NCI-H2227 (cell line): ENCODE measurements around the gene CX3CR1.

Experiments used
- DNase-seq: peaks from one replicate; lab custom pipeline; 2025; ENCODE audit not compliant: unreplicated experiment; lab: John Stamatoyannopoulos, UW

CX3CR1 gene

DNA sequence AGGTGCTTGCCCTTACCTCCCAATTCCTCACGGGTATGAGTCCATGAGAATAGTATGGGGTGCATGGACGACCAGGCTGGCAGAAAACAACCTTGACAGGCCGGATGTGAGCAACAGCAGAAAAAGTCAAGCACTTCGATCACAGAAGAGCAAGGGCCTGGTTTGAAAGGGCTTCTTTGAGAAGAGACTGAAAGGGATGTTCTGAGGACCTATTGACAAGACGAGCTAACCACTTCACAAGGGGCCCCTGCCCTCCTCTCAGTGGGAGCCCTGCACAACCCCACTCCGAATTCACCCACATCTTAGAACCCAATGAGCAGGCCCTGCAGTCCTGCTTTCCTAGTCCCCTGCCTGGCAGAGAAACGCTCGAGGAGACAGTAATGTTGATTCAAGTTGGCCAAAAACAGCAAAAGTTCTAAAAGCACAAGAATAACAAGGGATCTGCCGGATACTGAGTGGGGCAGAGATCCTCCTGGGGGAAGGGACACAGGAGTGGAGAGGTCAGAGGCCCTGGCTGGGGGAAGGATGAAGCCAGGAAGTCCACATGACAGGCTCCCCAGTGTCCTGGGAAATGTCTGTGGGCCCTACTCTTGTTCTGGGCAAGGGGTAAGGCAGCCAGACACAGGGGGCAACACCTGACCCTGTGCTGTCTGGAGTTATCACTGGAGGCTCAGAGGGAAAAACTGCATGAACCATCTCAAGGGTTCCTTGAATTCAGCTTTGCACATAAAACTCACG lies 14.8 kb upstream of the CX3CR1 start:
- DNase-seq, result no peak

DNA sequence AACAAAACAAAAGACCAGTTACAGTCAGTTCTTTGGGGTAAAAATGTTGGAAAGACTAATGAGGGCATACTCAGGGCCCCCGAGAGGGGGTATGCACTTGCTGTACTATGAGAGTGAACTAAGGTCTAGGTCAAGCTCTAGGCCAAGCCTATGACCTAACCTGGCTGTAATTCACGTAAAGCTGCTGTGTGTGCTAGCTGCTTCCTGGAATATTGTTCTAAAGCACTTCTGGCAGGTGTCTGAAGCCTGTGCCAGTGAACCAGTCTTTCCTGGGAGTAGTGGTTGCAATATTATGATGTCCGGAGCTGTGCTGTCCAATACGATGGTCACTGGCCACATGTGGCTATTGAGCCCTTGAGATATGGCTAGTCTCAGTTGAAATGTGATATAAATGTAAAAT lies 13.1 kb upstream of the CX3CR1 start:
- DNase-seq, result no peak

DNA sequence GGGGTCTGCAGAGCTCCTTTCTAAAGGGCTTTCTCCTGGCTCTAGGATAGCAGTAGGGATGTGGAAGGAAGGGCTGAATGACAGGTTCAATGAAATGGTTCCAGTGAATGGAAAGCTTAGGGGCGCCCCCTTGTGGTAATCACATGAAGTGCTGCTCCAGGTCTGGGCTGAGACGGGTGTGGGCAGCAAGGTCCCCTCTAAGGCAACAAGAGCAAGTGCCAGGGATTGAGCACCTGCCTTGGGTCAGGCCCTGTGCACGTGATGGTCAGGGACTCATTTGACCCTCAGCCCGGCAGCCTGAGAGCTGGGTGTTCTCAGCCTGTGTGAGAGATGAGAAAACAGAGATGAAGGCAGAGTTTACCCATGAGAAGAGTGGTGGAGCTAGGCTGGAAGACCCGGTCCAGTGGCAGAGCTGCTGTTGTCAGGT lies 12.1 kb upstream of the CX3CR1 start:
- peak; percentile 57 for DNase-seq

DNA sequence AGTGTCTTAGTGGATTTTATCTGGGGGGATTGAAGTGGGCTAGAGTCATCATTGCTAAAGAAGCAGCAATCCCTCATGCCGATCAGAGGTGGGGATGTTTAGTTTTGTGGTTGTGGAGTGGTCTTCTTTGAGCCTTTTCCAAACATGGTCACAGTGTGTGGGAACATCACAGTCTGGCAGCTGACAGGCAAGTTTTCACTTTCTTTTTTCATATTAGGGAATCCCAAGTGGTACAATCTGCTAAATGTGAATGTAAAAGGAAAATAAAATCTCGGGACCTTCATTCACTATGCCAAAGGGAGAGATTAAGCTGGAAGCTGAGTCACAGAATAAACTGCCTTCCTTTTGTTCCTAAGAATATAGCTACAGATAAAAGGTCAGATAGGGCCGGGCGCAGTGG lies 10.4 kb upstream of the CX3CR1 start:
- no peak for DNase-seq

DNA sequence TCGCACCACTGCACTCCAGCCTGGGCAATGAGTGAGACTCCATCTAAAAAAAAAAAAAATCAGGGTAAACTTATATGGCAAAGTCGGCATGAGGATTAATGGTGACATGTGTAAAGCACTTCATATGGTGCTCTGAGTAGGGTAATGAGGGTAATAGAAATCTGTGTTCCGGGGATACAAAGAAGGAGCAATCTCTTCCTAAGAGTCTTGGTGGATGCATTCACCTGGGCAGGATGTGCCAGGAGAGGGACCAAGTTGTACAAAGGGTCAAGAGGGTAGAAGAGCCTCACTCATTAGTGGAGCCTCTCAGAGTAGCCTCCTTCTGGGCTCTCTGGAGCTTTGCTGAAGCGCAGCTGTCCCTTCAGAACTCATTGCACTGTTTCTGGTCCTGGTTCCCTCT lies 9.3 kb upstream of the CX3CR1 start:
- DNase-seq, result no peak

DNA sequence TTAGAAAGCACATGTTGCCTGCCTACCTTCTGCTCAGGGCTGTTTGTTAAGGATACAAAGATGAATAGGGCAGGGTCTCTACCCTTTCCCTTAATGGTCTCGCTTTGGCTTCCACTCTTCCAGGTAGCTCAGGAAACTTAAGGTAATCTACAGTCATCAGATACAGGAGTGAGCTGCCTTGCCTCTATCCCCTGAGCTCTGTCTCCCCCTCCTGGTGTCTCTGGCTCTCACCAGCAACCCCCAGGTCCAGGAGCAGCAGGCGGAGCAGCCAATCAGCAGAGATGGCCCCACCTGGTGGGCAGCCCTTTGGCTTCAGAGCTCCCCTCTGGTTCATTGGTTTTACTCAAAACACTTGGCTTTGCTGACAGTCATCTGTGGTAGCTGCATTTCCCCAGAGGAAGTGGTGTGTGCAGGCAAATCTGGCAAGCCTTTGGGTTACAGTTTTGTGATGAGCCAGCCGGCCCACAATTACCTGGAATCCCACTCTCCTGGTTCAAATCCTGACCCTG lies 8.5 kb upstream of the CX3CR1 start:
- DNase-seq, result peak; percentile 79

DNA sequence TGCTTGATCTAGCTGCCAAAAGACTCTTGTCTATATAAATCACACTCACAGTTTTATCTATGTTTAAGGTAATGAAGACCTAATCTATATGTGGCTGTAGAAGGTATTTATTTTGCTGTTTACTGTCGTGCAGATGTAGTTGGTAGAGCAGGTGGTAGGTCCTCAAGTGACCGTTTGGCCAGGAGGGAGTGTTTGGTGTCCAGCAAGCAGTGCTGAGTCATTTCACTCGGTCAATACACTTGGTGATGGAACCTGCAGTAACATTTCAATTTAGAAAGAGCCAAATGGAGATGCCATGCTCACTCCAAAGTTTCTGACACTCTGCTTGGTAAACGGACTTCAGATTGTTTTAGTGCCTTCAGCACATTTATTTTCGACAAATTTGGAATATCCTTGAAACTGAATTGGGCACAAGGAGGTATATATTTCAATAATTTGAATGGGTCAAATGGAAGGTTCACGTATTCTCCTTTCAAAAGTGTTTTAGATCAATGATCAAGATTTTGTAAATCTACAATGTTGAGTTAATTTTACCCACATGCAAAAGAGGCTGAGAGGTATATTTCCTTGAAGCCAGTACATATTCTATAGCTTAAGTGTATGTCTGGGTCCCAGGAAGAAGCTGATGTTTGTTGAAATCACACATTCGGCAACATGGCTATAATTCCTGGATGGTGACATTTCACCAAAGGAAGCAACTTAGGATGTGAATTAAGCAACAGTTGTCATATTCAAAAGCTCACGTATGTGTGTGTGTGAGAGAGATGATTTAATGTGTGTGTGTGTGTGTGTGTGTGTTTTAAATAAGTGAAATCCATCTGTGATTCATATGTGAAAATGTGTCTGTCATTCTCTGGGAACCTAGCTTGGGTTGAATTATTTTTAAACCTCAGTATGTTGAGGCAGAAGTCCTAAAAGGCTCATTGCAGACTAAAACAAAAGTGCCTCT lies 7.7 kb upstream of the CX3CR1 start:
- no peak for DNase-seq

DNA sequence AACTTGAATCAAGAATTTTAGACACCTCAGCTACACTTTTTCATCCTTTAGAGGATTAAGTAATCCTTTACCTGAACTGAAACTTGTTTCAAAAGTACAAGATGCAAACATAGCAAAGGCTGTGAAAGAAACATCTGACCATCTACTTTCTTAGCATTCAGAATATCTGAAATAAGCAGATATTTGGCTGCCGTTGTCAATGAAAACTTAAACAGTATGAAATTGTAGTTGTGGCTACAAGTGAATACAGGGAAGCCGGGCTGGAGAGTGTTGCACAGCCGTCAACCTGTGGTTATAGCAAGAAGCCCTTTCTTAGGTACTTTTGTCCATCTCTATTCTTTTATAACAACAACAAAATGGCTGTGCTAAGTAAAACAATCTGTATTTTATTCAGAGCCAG lies 6.9 kb upstream of the CX3CR1 start:
- no peak for DNase-seq

DNA sequence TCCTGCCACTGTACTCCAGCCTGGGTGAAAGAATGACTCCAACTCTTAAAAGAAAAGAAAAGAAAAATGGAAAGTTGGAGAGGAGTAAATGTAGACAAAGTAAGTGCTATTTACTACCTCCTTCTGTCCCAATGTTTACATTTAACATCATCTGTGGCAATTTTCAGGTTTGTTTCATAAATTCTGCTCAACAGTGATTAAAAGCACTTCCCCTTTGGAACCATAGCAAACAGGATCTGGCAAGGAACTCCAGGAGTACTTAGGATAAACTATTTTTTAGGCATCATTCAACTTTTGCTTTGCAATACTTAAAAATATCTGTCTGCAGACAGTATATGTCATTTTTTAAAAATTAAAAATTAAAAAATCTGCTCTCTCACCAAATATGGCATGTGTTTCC lies 5.5 kb upstream of the CX3CR1 start:
- no peak for DNase-seq

DNA sequence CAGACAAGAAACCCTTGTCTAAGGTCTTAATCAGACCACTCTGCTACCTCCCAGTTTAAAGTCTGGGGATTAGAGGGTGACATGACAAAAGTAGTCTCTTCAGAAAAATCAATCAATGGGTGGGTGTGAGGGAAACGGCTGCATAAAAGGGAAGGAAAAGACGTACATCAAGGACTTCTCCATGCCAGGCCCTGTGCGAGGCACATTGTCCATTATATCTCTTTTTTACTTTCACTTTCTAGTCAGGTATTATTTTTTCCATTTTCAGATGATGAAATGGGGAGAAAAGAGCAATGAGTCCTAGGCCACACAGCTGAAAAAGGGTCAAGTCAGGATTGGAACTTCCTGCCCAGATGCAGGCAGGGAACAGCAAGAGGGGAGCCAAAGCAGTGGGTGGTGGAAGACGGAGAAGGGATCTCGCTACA lies 4.6 kb upstream of the CX3CR1 start:
- no peak for DNase-seq

DNA sequence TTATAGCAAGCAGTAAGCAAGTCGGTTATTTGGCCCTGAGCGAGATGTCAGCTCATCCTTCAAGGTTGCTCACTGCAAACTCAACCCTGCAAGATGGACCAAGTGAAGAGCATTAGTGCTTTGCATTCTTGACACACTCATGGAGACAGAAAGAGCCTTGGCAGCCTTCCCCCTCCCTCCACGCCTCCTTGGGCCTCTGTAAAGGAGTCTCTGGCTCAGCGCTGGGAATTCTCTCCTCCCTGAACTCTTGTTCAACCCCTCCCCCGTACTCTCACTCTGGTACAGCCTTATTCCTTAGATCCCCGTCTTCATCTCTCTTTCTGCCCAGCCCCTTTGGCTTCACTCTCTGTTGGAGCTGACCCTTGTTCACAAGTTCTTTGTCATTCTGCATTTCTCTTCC lies 2.2 kb upstream of the CX3CR1 start:
- no peak for DNase-seq

DNA sequence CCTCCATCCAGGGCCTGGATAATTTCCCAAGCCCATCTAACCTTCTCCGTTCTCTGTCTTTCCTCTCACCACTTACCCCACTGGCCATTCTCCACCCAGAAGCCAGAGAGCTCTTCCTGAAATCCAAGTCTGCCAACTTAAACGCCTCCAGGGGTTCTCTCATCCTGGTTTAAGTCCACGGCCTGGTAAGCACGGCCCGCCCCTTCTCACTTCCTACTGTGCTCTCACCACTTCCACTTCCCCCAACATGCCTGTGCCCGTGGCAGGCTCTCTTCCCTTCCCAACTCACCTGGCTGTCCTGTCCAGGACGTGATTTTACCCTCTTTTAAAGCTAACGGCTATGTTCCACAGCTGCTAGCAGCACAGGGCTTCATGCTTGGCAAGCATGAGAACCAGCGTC lies 1.7 kb upstream of the CX3CR1 start:
- no peak for DNase-seq

DNA sequence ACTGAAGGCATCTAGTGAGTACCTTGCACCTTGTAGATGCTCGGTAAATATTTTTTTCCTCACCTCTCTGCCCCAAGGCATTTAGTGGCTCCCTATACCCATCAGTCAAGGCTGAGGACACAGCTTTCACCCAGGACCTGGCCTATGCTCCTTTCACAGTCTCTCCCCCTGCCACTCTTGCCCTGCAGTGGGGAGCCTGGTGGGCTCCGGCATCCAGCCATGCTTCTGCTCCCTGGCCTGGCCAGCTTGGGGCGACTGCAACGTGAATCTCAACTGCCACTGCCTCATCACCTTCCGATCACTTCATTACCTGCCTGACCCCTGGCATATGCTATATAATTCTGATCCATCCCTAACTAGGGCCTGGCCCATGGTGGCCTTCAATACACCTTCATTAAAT lies 735 bp upstream of the CX3CR1 start:
- no peak for DNase-seq

DNA sequence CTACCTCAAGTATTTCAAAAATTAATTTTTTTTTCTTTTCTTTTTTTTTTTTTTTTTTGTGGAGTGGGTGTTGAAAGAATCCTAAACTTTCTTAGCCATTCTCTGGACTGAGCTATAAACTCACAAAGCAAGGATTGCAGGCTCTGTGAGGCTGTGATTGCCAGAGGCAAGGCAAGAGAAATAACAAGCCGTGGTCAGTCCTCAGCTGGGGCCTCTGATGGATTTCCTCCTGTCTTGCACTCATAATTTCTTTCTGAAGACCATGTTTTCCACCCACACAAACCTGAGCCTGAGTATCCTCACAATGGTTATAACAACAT lies 1.3 kb downstream of the CX3CR1 start:
- no peak for DNase-seq

DNA sequence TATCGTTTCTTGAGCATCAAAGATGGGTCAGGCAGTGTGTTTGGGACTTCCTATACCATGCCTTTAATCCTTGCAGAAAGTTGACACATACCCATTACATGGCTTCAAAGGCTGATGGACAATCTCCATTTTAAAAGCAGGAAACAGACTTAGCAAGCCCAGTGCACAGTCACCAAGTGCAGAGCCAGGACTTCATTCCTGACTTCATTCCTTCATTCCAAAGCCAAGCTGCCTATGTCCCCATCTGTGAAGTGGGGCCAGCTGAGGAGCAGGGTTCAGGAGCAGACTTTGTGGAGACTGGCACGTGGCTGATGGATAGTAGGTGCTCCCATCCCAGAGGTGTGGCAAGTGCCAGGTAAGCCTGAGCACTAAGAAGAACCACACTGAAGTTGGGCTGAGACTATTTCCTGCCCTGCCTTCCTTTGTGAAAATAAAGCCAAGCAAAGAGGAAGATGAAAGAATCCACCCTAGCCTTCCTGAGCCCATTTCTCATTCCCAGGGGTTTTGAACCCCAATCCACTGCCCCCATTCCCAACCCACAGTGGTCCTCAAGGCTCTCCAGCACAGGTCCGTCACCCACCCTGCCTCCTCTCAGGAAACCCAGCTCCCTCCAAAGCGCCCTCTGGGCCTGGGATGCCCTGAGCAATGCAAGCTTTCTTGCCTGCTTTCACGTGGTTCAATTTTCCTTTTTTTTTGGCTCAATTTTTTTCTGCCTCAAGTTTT lies 1.8 kb downstream of the CX3CR1 start:
- no peak for DNase-seq

DNA sequence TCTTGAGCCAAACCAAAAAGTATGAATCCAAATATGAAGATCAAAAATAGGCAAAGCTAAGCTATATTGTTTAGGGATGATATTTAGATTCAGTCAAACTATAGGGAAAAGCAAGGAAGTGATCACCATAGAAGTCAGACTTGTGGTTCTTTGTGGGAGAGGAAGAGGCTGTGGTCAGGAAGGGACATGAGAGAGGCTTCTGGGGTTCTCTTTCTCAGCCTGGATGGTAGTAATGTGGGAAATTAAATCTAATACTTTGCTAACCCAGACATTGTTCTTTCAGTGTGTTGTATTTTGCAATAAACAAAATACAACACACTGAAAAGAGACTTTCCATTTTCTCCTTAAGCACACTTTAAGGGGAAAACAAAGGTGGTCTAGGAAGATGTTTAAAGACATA lies 3.1 kb downstream of the CX3CR1 start:
- DNase-seq, result no peak

DNA sequence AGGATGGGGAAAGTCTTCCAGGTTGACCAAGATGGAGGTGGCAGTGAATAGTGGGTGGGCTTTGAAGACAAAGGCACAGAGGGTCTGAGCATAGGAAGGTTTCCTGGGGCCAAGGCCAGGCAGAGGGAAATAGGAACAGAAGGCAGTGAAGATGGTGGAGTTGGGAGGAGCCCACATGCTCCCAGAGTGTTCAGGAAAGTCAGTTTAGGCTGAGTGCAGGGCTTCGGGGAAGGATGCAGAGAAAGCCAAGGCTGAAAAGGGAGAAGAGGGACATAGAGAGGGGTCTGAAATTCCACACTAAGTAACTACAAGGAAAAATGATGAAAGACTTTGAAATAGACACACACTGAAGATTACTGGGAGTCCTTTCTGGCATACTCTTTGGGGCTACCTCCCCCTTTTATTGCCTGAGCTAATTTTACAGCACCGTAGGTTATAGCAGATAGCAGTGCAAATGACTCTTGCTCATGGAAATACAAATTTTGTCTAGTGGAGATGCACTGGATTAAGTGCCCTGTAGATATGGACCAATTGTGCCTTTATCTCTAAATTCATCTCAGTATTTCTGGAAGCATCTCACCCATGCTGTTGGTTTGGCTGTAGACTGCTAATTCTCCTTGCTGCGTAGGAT lies 3.8 kb downstream of the CX3CR1 start:
- DNase-seq, result no peak

DNA sequence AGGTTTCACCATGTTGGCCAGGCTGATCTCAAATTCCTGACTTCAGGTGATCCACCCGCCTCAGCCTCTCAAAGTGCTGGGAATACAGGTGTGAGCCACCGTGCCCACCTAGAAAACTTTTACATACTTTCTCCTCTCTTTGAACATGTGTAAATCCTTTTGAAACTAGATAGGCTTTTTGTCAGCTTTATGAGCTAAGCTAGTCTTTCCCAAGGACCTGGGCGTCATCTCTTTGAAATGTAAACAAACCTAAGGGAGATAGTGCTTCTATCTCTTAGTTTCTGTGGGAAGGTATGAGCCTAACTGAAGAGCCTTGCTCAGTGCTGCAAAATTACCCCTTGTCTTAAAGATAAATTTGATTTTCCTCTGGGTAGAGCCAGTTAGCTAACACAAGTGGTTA lies 4.8 kb downstream of the CX3CR1 start:
- no peak for DNase-seq

DNA sequence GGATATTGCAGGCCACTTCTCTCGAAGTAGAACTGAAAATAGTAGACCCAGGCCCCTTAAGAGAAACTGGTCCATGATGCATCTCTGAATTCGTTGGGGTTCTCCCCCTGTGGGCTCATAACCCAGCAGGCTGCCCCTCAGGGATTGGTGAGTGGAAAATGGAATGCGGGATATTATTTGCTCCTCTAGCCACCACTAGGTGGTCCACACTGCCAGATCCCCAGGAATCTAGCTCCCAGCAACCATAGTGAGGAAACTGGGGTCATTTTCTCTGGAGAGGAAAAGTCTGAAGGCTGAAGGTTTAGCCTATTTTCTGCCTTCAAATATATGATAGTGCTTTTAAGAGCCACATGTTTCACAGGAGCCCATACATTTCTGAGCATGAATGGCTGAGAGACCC lies 6.7 kb downstream of the CX3CR1 start:
- DNase-seq, result no peak

DNA sequence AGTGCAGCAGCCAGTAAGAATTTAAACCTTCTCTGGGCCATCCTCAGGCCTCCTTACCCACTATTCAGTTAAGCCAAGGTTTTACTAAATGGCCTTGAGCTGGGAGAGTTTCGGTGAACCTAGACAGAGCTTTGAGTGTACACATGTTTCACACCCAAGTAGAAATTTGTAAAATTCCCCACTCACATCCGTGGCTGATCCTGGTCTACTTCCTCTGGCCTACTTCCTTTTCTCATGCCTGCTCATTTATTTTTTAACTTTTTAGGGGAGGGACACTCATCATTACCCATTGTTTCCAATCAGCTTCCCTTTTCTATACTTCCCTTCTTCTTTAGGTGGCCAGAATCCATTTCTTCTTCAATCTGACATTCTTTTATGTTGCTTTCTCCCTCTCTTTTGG lies 7.6 kb downstream of the CX3CR1 start:
- no peak for DNase-seq

DNA sequence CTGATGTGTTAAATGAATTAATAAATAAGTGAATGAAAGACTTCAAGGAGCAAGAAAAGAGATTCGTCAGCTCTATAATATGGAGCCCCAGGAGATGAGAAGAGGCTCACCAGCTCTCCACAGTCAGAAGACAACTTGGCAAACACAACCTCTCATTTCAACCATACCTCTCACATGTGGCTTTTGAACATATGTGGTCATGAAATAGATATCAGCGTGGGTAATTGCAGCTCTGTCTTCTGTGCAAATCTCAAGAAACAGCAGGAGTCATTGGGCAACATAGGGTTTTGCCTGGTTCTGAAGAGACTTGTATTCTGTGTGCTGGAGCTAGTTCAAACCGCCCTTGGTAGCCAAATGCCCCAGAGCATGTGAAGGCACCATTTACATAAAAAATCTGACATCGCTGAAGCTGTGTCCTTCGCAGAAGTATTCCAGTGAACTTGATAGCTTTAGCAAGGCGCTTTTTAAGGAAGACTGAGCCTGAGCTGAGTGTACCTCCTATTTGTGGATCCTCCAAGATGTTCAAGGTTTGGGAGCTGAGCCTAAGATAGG lies 8.4 kb downstream of the CX3CR1 start:
- no peak for DNase-seq
